Loucy (cell line): Measurements from ENCODE around the gene EYA3.

Experiments used
- H2AFZ ChIP-seq: fragments of 200-600 bp; sonication (generic); 2 replicates; pipeline ENCODE4 v1.6.0; 2016; ENCODE audit warnings: antibody characterized with exemption, mild to moderate bottlenecking, low read length, moderate library complexity
- H3F3A ChIP-seq: fragments of 200-600 bp; 2 replicates; pipeline ENCODE4 v1.6.0; 2016; ENCODE audit warnings: antibody characterized with exemption, low read depth, mild to moderate bottlenecking
- H3K27me3 ChIP-seq: fragments of 200-600 bp; sonication (generic); 2 replicates; pipeline ENCODE4 v1.6.1; 2014; ENCODE audit warnings: low read length, mild to moderate bottlenecking; ENCODE audit not compliant: insufficient read depth, poor library complexity, severe bottlenecking
- H3K36me3 ChIP-seq: fragments of 200-600 bp; sonication (generic); 2 replicates; pipeline ENCODE4 v1.6.1; 2016; ENCODE audit warnings: low read length; ENCODE audit not compliant: insufficient read depth
- H3K4me1 ChIP-seq: fragments of 200-600 bp; sonication (generic); 2 replicates; pipeline ENCODE4 v1.5.1; 2014; ENCODE audit warnings: low read length, mild to moderate bottlenecking; ENCODE audit not compliant: insufficient read depth, poor library complexity, severe bottlenecking
- H3K4me2 ChIP-seq: fragments of 200-600 bp; sonication (generic); 2 replicates; pipeline ENCODE4 v1.6.0; 2014; ENCODE audit warnings: antibody characterized with exemption, low read length, low read depth, mild to moderate bottlenecking; ENCODE audit not compliant: poor library complexity, severe bottlenecking
- H3K4me3 ChIP-seq: fragments of 200-600 bp; sonication (generic); 2 replicates; pipeline ENCODE4 v1.5.1; 2014; ENCODE audit warnings: low read length, mild to moderate bottlenecking, mixed read lengths; ENCODE audit not compliant: poor library complexity, severe bottlenecking
- H3K79me2 ChIP-seq: fragments of 200-600 bp; sonication (generic); 2 replicates; pipeline ENCODE4 v1.6.1; 2014; ENCODE audit warnings: low read length; ENCODE audit not compliant: insufficient read depth
- H3K9ac ChIP-seq: fragments of 200-600 bp; sonication (generic); 2 replicates; pipeline ENCODE4 v1.6.0; 2014; ENCODE audit warnings: mild to moderate bottlenecking, low read depth, low read length, moderate library complexity; ENCODE audit not compliant: poor library complexity, severe bottlenecking
- H3K9me2 ChIP-seq: fragments of 200-600 bp; sonication (generic); replicated peaks from 2 replicates; pipeline ENCODE4 v1.6.1; 2016; ENCODE audit warnings: low read depth, low read length, mixed read lengths
- H3K9me3 ChIP-seq: fragments of 200-600 bp; sonication (generic); 2 replicates; pipeline ENCODE4 v1.6.1; 2014; ENCODE audit warnings: mild to moderate bottlenecking, antibody characterized with exemption, low read length, low read depth; ENCODE audit not compliant: insufficient read depth
- H4K20me1 ChIP-seq: fragments of 200-600 bp; sonication (generic); 2 replicates; pipeline ENCODE4 v1.6.0; 2014; ENCODE audit warnings: antibody characterized with exemption, low read length, mild to moderate bottlenecking; ENCODE audit not compliant: insufficient read depth, poor library complexity, severe bottlenecking
- CTCF ChIP-seq: fragments of 200-600 bp; sonication (generic); conservative IDR thresholded peaks from 2 replicates; pipeline ENCODE4 v1.5.1; 2014; ENCODE audit warnings: mild to moderate bottlenecking, antibody characterized with exemption, low read length
- EZH2phosphoT487 ChIP-seq: fragments of 200-600 bp; IDR thresholded peaks from 2 replicates; pipeline ENCODE4 v1.6.1; 2018; ENCODE audit warnings: antibody characterized with exemption, mild to moderate bottlenecking, moderate library complexity, borderline replicate concordance

The EYA3 gene

GRCh38 chr1:27961646-27962221, 126.7 kb downstream of the EYA3 start:
- Histone ChIP-seq H3K4me1 (peaks cover 20% of the 10 kb centered on the region), H2AFZ (no peak overlapping the region), H3K9me2 (no peaks in the 10 kb centered on the region), H3K9me3 (no peaks in the 10 kb centered on the region), H3K79me2 (peaks cover 7% of the 10 kb centered on the region; the same call in 1 of the 2 replicates), H3K9ac (peak overlapping the region; percentile 63), H3K27me3 (no peaks in the 10 kb centered on the region), H3F3A (no peaks in the 10 kb centered on the region), H3K4me3 (peak overlapping the region; percentile 88), H4K20me1 (no peaks in the 10 kb centered on the region), H3K4me2 (peak overlapping the region; percentile 97), H3K36me3 (peaks cover 7% of the 10 kb centered on the region; the same call in 1 of the 2 replicates)
- TF ChIP-seq EZH2phosphoT487 = no peak
- TF ChIP-seq CTCF = no peak

GRCh38 chr1:27960762-27961645, 127.4 kb downstream of the EYA3 start:
- TF ChIP-seq CTCF (no peak), EZH2phosphoT487 (no peak)
- no peaks in the 10 kb centered on the region for H3K9me3 ChIP-seq
- H3K4me1 ChIP-seq = peaks cover 20% of the 10 kb centered on the region
- peak overlapping the region; percentile 88 for H3K4me3 ChIP-seq
- H3K79me2 ChIP-seq = peaks cover 7% of the 10 kb centered on the region; the same call in 1 of the 2 replicates
- H3K9me2 ChIP-seq = no peaks in the 10 kb centered on the region
- no peaks in the 10 kb centered on the region for H3K27me3 ChIP-seq
- no peaks in the 10 kb centered on the region for H4K20me1 ChIP-seq
- peak overlapping the region; percentile 63 for H3K9ac ChIP-seq
- H2AFZ ChIP-seq = no peak overlapping the region
- no peaks in the 10 kb centered on the region for H3F3A ChIP-seq
- H3K36me3 ChIP-seq = peaks cover 3% of the 10 kb centered on the region; the same call in 1 of the 2 replicates
- H3K4me2 ChIP-seq = peak overlapping the region; percentile 97

- TF ChIP-seq EZH2phosphoT487 = no peak
- peak; percentile 59 for TF ChIP-seq CTCF
- Histone ChIP-seq H3K79me2 (peaks cover 7% of the 10 kb centered on the region; the same call in 1 of the 2 replicates), H3F3A (no peaks in the 10 kb centered on the region), H3K4me3 (peak within 1 kb of the TSS; percentile 88), H3K27me3 (no peaks in the 10 kb centered on the region), H3K9me3 (no peaks in the 10 kb centered on the region), H3K9me2 (no peaks in the 10 kb centered on the region), H3K9ac (peak within 1 kb of the TSS; percentile 63), H3K4me1 (peaks cover 20% of the 10 kb centered on the region), H3K4me2 (peak within 1 kb of the TSS; percentile 97), H3K36me3 (peaks cover 3% of the 10 kb centered on the region; the same call in 1 of the 2 replicates), H4K20me1 (no peaks in the 10 kb centered on the region), H2AFZ (peak within 1 kb of the TSS; percentile 80)
These were observed 128.4 kb downstream of the EYA3 start, which contains the start of gene XKR8 for GRCh38 chr1:27959792-27960603. Gene XKR8 (plus strand): TSS chr1:27959973. CDS start chr1:27960070, 97 bp downstream.
